Tibial artery (tissue), 4 donors: ENCODE results near the gene LIN54.
"Not testable (repeated sequence)": the region's sequence is repeated elsewhere in the genome, so short reads cannot be mapped to it uniquely, and the experiment has no call there.

ENCODE experiments used
- DNase-seq, 2 donors: peaks; one replicate each; pipeline ENCODE4 v3.0.0-alpha.2; 2019
- H3K27ac ChIP-seq, 2 donors: fragments of 200-600 bp; sonication (generic) in 1 of 2; 1 replicate in 1 of 2; 2 replicates in 1 of 2; pipeline ENCODE4 v1.5.1; 2018 to 2019; ENCODE audit warnings: mild to moderate bottlenecking in 1 of 2
- H3K27me3 ChIP-seq, 2 donors: fragments of 200-600 bp; sonication (generic) in 1 of 2; one replicate each; pipeline versions ENCODE4 v1.5.1 to v1.6.0; 2016 to 2019
- H3K36me3 ChIP-seq, 3 donors: fragments of 200-600 bp; sonication (generic) in 2 of 3; one replicate each; pipeline ENCODE4 v1.5.1; 2016 to 2019; ENCODE audit warnings: mild to moderate bottlenecking in 2 of 3
- H3K4me1 ChIP-seq, 4 donors: fragments of 200-600 bp; sonication (generic) in 2 of 4; 1 replicate in 3 of 4; 2 replicates in 1 of 4; pipeline ENCODE4 v1.5.1; 2016 to 2019
- H3K4me3 ChIP-seq, 2 donors: fragments of 200-600 bp; sonication (generic) in 1 of 2; 1 replicate in 1 of 2; 2 replicates in 1 of 2; pipeline ENCODE4 v1.5.1; 2018 to 2019; ENCODE audit warnings: mild to moderate bottlenecking in 2 of 2
- H3K9me3 ChIP-seq, 3 donors: fragments of 200-600 bp; sonication (generic) in 1 of 3; one replicate each; pipeline ENCODE4 v1.5.1; 2016 to 2019
- CTCF ChIP-seq, 2 experiments: fragments of 200-600 bp in 1 of 2; fragments of 450-650 bp in 1 of 2; IDR thresholded peaks; one replicate each; pipeline ENCODE4 v1.5.1; 2017 to 2019; ENCODE audit warnings: antibody characterized with exemption in 2 of 2, mild to moderate bottlenecking in 1 of 2, moderate library complexity in 1 of 2
- intact Hi-C: fragments of 100-400 bp; cut with DNase I; formaldehyde crosslinking; loops from one replicate; pipeline ENCODE4 v1.15.0; 2023; ENCODE audit warnings: low total_unique reads

LIN54 gene

GRCh38 chr4:82921795-82922194, 88.8 kb downstream of the LIN54 start:
- Histone ChIP-seq H3K27me3 (no peaks in the 10 kb centered on the region), H3K4me3 (no peak overlapping the region), H3K4me1 (no peaks in the 10 kb centered on the region), H3K9me3 (no peaks in the 10 kb centered on the region), H3K27ac (no peak overlapping the region), H3K36me3 (peaks cover 3 to 15% (median 7%) of the 10 kb centered on the region in 3 donors)
- intact Hi-C loops = no loop called here
- TF ChIP-seq CTCF (IDR thresholded peaks at IDR 0.05) = no peak
- DNase-seq = no peak

GRCh38 chr4:82919386-82919785, 91.2 kb downstream of the LIN54 start:
- Histone ChIP-seq H3K9me3 (no peaks in the 10 kb centered on the region), H3K4me3 (no peak overlapping the region), H3K4me1 (no peaks in the 10 kb centered on the region), H3K36me3 (peaks cover 6 to 10% (median 7%) of the 10 kb centered on the region in 3 donors), H3K27ac (no peak overlapping the region), H3K27me3 (no peaks in the 10 kb centered on the region)
- DNase-seq = no peak
- TF ChIP-seq CTCF (IDR thresholded peaks at IDR 0.05) = no peak
- intact Hi-C loops = no loop called here

- H3K9me3 ChIP-seq = no peaks in the 10 kb centered on the region
- no peak for TF ChIP-seq CTCF (IDR thresholded peaks at IDR 0.05)
- H3K4me1 ChIP-seq = no peaks in the 10 kb centered on the region
- no peaks in the 10 kb centered on the region for H3K27me3 ChIP-seq
- no peak overlapping the region for H3K27ac ChIP-seq
- DNase-seq = no peak
- intact Hi-C loops = no loop called here
- peaks cover 6 to 10% (median 7%) of the 10 kb centered on the region in 3 donors for H3K36me3 ChIP-seq
- no peak overlapping the region for H3K4me3 ChIP-seq
Measured at GRCh38 chr4:82918091-82918490, 92.5 kb downstream of the LIN54 start.

- intact Hi-C loops, H3K9me3 ChIP-seq, H3K27me3 ChIP-seq, H3K4me3 ChIP-seq, H3K27ac ChIP-seq, DNase-seq, H3K4me1 ChIP-seq: not testable (repeated sequence)
- peaks cover 7 to 20% (median 9%) of the 10 kb centered on the region in 3 donors for H3K36me3 ChIP-seq
Measured at GRCh38 chr4:82913968-82914367, 96.7 kb downstream of the LIN54 start.

GRCh38 chr4:82913305-82913704, 97.3 kb downstream of the LIN54 start:
- H3K36me3 ChIP-seq = peaks cover 7 to 27% (median 9%) of the 10 kb centered on the region in 3 donors
- intact Hi-C loops = no loop called here

GRCh38 chr4:82909326-82909725, 101.3 kb downstream of the LIN54 start:
- intact Hi-C loops = loop anchor here (10.0 kb wide), 1 partner anchor 375 kb away; the partner anchor contains the start of gene COQ2
- Histone ChIP-seq H3K36me3 (peaks cover 0 to 36% (median 20%) of the 10 kb centered on the region in 3 donors), H3K27me3 (no peaks in the 10 kb centered on the region)

More at GRCh38 chr4:82913305-82913704, 97.3 kb downstream of the LIN54 start:
- Histone ChIP-seq H3K27ac (no peak overlapping the region), H3K27me3 (no peaks in the 10 kb centered on the region), H3K4me1 (no peaks in the 10 kb centered on the region), H3K4me3 (no peak overlapping the region), H3K9me3 (no peaks in the 10 kb centered on the region)
- no peak for DNase-seq
- no peak for TF ChIP-seq CTCF (IDR thresholded peaks at IDR 0.05)

More at GRCh38 chr4:82909326-82909725, 101.3 kb downstream of the LIN54 start:
- no peak for TF ChIP-seq CTCF (IDR thresholded peaks at IDR 0.05)
- Histone ChIP-seq H3K4me3 (no peak overlapping the region), H3K9me3 (no peaks in the 10 kb centered on the region), H3K27ac (no peak overlapping the region), H3K4me1 (no peaks in the 10 kb centered on the region)
- no peak for DNase-seq
